Glutamatergic neuron (in vitro differentiated cells): ENCODE data around the gene MGAT4C. TPM values are rescaled to one million over a fixed set of nuclear protein-coding genes. Genes with fewer than 3 reads are reported as not detected.
"Not testable (repeated sequence)": the region's sequence is repeated elsewhere in the genome, so short reads cannot be mapped to it uniquely, and the experiment has no call there.

Experiments used
- DNase-seq: peaks from one replicate; pipeline ENCODE4 v3.0.0; 2022
- H3K27ac Mint-ChIP-seq: one replicate; pipeline ENCODE4 v1.8.0; 2020; ENCODE audit warnings: mild to moderate bottlenecking, mixed read lengths, inconsistent platforms; ENCODE audit not compliant: unreplicated experiment
- H3K27me3 Mint-ChIP-seq: one replicate; pipeline ENCODE4 v1.8.0; 2020; ENCODE audit warnings: mild to moderate bottlenecking, moderate library complexity, mixed read lengths, inconsistent platforms; ENCODE audit not compliant: unreplicated experiment
- H3K36me3 Mint-ChIP-seq: one replicate; pipeline ENCODE4 v1.8.0; 2020; ENCODE audit warnings: mild to moderate bottlenecking, mixed read lengths, inconsistent platforms; ENCODE audit not compliant: unreplicated experiment
- H3K4me1 Mint-ChIP-seq: one replicate; pipeline ENCODE4 v1.8.0; 2020; ENCODE audit warnings: mild to moderate bottlenecking, low read depth, mixed read lengths, inconsistent platforms; ENCODE audit not compliant: unreplicated experiment
- H3K4me3 Mint-ChIP-seq: one replicate; pipeline ENCODE4 v1.8.0; 2020; ENCODE audit warnings: mild to moderate bottlenecking, mixed read lengths, inconsistent platforms; ENCODE audit not compliant: unreplicated experiment
- H3K9me3 Mint-ChIP-seq: one replicate; pipeline ENCODE4 v1.8.0; 2020; ENCODE audit warnings: mild to moderate bottlenecking, moderate library complexity, mixed read lengths, inconsistent platforms; ENCODE audit not compliant: unreplicated experiment
- long read RNA-seq: library from polyadenylated mRNA; unstranded; transcript quantifications from one replicate; pipeline ENCODE4 v2.0.0, GENCODE V29; 2020; ENCODE audit not compliant: unreplicated experiment
- total RNA-seq: library from RNA; stranded (reverse); fragmentation: NEBNext Ultra II Directional; extraction: Animal tissue kit (Norgen Biotek cat#: 25700); gene quantifications from one replicate; pipeline ENCODE4 v1.2.1, GENCODE V29; 2021; ENCODE audit not compliant: unreplicated experiment
- TF ChIP-seq, protein P1 (sequence below): fragments of 200-600 bp; sonication (generic); IDR thresholded peaks from one replicate; pipeline ENCODE4 v1.5.0; 2021; ENCODE audit not compliant: partially characterized antibody, unreplicated experiment

MGAT4C gene
- total RNA-seq: 0.98 TPM
- long read RNA-seq: 0 reads

DNA sequence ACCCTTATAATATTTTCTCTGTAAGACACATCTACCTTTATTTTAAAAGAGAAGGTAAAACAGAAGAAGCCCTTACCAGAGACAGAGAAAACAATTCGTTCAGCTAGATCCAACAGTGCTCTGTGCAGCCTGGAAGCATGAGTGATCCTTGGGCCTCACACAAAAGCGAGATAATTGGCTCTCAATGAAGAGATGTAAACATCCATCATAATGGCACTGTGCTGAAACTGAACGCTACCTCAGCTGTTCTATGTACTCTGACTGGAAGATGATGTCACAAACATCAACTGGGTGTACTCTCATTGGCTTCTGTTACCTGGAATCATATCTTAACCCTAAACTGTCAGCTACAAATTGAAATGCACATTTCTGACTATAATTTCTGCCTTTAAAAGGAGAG, at the start of gene MGAT4C:
TSS of gene MGAT4C (minus strand) at position 229 of the 400 bp plus-strand sequence.
- Mint-ChIP-seq H3K4me3 (no peak within 1 kb of the TSS), H3K9me3 (no peaks in the 10 kb centered on the region), H3K27me3 (no peaks in the 10 kb centered on the region), H3K27ac (peak within 1 kb of the TSS; percentile 62), H3K4me1 (peaks cover 10% of the 10 kb centered on the region), H3K36me3 (no peaks in the 10 kb centered on the region)
- TF ChIP-seq, protein P1, sequence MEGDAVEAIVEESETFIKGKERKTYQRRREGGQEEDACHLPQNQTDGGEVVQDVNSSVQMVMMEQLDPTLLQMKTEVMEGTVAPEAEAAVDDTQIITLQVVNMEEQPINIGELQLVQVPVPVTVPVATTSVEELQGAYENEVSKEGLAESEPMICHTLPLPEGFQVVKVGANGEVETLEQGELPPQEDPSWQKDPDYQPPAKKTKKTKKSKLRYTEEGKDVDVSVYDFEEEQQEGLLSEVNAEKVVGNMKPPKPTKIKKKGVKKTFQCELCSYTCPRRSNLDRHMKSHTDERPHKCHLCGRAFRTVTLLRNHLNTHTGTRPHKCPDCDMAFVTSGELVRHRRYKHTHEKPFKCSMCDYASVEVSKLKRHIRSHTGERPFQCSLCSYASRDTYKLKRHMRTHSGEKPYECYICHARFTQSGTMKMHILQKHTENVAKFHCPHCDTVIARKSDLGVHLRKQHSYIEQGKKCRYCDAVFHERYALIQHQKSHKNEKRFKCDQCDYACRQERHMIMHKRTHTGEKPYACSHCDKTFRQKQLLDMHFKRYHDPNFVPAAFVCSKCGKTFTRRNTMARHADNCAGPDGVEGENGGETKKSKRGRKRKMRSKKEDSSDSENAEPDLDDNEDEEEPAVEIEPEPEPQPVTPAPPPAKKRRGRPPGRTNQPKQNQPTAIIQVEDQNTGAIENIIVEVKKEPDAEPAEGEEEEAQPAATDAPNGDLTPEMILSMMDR: no peak
- no peak for DNase-seq

DNA sequence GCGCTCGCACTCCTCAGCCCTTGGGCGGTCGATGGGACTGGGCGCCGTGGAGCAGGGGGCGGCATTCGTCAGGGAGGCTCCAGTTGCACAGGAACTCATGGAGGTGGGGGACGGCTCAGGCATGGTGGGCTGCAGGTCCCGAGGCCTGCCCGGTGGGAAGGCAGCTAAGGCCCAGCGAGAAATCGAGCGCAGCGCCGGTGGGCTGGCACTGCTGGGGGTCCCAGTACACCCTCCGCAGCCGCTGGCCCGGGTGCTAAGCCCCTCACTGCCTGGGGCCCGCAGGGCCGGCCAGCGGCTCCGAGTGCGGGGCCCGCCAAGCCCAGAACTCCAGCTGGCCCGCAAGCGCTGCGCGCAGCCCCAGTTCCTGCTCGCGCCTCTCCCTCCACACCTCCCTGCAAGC, 40.2 kb upstream of the MGAT4C start:
- not testable (repeated sequence) for H3K36me3 Mint-ChIP-seq, H3K4me1 Mint-ChIP-seq

DNA sequence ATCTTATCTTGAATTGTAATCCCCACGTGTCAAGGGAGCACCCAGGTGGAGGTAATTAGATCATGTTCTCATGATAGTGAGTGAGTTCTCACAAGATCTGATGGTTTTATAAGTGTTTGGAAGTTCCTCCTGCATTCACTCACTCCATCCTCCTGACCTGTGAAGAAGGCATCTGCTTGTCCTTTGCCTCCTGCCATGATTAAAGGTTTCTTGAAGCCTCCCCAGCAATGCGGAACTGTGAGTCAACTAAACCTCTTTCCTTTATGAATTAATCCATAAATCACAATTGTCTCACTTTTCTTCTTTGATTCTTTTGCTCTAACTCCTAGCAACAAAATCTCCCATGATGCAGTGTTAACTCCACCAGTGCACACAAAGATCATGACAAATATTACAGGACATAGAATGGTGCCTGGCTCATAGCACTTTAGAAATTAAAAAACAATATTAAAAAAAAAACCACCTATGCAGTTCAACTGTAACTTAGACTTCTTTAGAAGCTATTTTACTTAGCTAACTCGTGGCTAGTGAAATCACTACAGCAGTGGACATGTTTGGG, 37.6 kb upstream of the MGAT4C start:
- no peaks in the 10 kb centered on the region for H3K9me3 Mint-ChIP-seq
- no peaks in the 10 kb centered on the region for H3K36me3 Mint-ChIP-seq
- no peak overlapping the region for H3K27ac Mint-ChIP-seq
- no peak overlapping the region for H3K4me3 Mint-ChIP-seq
- H3K4me1 Mint-ChIP-seq: peaks cover 3% of the 10 kb centered on the region
- TF ChIP-seq, protein P1: no peak
- H3K27me3 Mint-ChIP-seq: no peaks in the 10 kb centered on the region
- DNase-seq: no peak

More for the DNA sequence above, 40.2 kb upstream of the MGAT4C start:
- not testable (repeated sequence) for H3K4me3 Mint-ChIP-seq, H3K9me3 Mint-ChIP-seq, DNase-seq, H3K27ac Mint-ChIP-seq, H3K27me3 Mint-ChIP-seq

DNA sequence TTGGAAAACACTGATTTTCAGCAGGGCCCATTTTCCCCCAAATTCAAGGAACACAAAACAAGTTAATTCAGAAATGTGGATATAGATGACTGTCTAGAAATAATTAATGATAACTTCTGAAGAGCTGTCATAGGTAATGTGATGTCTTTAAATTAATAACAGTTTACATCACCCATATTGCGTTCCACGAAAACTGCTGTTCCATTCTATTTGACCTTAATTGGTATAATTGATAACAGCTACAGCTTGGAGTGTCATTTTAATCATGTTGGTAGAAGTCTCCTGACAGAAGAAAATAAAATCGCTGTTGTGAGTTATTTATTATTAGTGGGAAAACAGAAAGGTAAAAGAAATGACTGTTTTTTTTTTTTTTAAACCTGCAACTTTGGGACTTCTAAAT, 36.3 kb upstream of the MGAT4C start:
- Mint-ChIP-seq H3K4me3 (no peak overlapping the region), H3K4me1 (peaks cover under 1% of the 10 kb centered on the region), H3K9me3 (no peaks in the 10 kb centered on the region), H3K27me3 (no peaks in the 10 kb centered on the region), H3K36me3 (no peaks in the 10 kb centered on the region), H3K27ac (no peak overlapping the region)
- TF ChIP-seq, protein P1: no peak
- DNase-seq: no peak

DNA sequence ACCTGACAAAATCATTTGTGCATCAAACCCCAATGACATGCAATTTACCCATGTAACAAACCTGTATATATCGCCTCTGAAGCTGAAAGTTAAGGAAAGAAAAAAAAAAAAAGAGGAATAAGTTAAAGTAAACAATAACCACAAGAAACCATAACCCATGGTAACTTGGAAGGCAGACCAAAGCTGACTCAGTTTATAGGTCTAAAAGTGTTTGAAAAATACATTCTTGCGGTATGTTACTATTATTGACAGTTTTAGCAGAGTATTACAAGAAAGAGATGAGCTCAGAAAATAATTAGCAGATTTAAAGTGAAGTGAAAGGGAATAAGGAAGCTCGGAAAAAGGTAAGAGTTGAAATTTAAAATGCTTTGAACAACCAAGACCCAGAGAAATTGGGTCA, 34.4 kb upstream of the MGAT4C start:
- no peaks in the 10 kb centered on the region for H3K36me3 Mint-ChIP-seq
- H3K9me3 Mint-ChIP-seq: no peaks in the 10 kb centered on the region
- DNase-seq: no peak
- TF ChIP-seq, protein P1: no peak
- no peaks in the 10 kb centered on the region for H3K4me1 Mint-ChIP-seq
- no peaks in the 10 kb centered on the region for H3K27me3 Mint-ChIP-seq
- no peak overlapping the region for H3K4me3 Mint-ChIP-seq
- H3K27ac Mint-ChIP-seq: no peak overlapping the region
